GM20431 (cell line): Measurements from ENCODE around the gene LRP10.

Experiments
- in situ Hi-C: fragments of 300-500 bp; cut with MseI, MboI; formaldehyde crosslinking; loops from one replicate; pipeline ENCODE4 v1.15.0; 2020; ENCODE audit warnings: low sequenced_read_pairs; ENCODE audit not compliant: unreplicated experiment

Gene LRP10

DNA sequence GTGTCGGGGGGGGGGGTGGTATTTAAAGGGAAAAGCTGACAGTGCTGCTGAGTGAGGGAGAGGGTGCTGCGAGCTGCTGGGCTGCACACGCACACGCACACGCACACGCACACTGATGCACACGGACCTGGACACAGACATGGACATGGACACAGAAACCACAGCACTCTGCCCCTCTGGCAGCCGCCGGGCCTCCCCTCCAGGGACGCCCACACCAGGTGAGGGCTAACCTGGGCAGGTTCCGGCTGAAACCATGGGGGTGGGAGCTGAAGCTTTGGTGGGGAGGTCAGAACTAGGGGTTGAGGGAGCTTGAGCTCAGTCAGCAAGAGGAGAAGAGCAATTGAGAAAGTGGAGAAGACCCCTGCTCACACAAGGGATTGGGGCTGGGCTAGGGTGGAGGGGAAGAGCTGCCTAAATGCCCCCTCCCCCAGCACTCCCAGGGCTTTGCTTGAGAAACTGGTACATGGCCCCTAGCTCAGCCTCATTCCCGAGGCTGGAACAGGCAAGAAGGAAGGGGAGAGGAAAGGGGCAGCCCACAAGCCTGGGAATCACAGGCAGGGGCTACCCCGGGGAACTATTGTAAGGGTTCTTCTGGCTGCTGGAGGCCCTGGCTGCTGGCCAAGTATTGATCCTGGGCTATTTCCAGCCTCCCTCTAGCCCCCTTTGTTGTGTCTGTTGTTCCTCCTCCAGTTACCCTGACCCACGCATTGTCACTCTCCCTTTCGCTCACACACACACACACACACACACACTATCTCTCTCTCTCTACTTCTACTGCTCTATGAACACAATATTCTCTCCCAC lies 11.8 kb downstream of the LRP10 start, which contains the start of gene REM2:
TSS of gene REM2 (plus strand) at position 50 of the 804 bp plus-strand sequence. CDS start at position 116, 66 bp downstream.
- in situ Hi-C loops = no loop called here

DNA sequence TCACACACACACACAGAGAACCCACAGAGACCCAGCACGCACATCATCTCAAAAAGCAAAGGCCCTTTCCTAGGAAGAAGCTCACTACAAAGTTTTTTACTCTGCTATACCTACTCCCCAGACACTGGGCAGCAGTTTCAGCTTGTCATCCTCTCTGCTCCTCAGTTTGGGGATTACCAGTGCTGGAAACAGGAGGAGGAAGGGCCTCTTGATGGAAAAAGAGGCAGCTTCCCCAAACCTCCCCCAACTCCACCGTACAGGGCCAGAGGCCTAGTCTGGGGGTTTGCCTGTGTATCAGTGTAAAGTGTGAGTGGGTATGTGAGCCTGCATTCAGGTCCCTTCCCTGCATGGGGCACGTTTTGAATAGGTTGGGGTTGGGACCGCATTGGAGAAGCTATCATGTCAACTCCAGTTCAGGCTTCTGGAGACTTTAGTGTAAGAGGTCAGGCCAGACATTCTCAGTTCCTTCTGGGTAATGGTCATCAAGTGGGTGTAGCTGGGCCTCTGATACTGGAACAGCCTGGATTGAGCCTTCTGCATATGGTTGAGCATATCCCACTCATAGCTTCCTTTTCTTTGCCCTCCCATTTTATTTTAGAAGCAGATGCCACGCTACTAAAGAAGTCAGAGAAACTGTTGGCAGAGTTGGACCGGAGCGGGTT lies 12.7 kb downstream of the LRP10 start:
- in situ Hi-C loops = no loop called here

DNA sequence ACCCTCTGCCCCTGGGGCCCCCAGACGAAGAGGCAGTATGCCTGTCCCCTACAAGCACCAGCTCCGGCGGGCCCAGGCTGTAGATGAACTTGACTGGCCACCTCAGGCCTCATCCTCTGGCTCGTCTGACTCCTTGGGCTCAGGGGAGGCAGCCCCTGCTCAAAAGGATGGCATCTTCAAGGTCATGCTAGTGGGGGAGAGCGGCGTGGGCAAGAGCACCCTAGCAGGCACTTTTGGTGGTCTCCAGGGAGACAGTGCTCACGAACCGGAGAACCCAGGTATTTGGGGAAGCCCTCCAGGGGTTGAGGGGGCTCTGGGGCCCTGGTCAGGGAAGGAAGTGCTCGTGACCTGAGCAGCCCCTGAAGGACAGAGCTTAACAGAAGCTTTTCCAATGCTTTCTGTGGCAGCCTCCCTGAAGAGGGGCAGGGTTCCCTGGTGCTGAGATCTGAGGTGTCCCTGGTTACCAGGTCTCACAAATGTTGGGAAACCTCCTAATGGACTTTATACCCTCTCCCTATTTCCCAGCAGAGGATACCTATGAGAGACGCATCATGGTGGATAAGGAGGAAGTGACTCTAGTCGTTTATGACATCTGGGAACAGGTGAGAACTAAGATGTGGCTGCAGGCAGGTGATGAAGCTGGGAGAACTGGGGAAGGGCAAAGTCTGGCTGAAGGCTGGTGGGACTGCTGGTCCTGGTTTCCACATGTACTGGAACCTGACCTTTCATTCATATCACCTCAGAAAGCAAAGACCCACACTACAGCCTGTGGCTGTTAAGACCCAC lies 13.4 kb downstream of the LRP10 start:
- in situ Hi-C loops = no loop called here

DNA sequence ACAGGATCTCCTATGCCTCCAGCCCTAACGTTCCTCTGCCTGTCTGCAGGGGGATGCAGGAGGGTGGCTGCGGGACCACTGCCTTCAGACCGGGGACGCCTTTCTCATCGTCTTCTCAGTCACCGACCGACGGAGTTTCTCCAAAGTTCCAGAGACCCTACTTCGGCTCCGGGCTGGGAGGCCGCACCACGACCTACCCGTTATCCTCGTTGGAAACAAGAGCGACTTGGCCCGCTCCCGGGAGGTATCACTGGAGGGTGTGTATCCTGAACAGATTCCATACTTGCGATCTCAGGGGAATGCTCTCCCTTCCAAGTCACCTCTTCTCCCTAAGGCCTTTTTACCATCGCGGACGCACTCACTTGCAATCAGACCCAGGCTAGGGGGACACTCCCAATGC lies 14.4 kb downstream of the LRP10 start:
- in situ Hi-C loops = no loop called here

DNA sequence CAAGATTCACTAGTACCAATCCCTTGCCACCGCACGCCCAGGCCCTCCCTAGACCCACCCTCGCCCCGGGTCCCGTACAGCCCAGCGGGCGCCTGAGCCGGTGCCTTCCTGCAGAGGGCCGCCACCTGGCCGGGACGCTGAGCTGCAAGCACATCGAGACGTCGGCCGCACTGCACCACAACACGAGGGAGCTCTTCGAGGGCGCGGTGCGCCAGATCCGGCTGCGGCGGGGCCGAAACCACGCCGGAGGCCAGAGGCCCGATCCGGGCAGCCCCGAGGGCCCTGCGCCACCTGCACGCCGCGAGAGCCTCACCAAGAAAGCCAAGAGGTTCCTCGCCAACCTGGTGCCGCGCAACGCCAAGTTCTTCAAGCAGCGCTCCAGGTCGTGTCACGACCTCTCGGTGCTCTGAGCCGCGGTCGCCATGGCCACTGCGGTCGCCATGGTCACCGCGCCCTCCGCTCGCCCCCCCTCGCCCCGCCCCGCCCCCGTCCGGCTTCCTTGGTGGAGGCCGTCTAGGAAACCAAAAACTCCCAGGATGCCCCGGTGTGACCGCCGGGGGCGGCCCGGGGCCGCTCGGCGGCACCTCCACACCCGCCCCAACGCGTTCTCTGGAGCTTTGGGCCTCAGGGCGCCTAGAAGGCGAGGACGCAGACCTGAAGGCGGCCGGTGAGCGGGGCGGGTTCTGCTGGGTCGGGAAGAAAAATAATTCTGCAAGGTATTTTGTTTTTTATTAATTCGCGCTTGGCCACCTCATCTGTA lies 15.1 kb downstream of the LRP10 start:
- in situ Hi-C loops = no loop called here

DNA sequence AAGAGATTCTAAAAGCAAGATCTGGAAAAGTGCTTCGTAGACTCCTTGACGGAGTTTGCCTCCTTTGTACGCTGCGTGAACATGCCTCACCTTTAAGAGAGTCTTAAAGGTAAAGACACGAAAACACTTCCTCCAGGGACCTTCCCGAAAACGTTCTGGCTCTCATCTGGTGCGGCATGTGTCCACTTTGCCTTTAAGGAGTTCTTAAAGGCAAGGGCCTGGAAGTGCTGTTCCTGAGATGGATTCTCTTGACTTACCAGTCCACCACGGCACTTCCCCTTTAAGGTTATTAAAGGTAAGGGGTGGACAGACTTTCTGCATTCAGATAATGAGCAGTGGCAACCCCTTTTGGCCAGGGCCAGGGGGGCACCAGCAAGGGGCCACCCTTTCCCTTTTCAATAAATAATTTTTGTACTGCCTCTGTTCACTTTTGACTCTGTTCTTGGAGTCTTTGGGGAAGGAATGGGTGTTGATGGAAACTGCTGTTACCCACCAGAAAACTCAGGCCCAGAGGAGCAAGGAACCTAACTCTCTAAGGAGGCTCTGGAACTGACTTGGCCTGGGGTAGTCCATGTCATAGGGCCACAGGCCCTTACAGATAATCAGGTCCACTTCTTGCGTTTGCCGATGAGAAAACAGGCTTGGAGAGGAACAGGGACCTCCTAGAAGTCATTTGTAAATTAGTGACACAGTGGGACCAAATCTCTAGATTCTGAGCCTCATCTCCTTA lies 15.9 kb downstream of the LRP10 start:
- in situ Hi-C loops = no loop called here

DNA sequence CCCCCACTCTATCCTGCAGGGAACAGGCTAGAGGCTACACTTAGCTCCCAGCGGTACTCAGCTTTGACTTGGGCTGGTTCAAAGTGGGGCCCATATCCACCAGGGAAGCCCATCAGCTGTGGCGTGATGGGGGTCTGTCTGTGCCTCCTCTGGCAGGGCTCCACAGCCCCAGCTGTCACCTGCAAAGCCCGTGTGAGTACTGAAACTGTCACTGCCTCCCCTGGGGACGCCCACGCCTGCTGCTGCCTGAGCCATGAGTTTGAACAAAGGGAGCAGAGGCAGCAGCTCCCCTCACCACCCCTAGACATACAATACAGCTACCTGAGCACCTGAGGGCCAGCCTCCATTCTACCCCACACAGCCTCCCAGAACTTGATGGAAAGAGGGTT lies 16.4 kb downstream of the LRP10 start:
- in situ Hi-C loops = no loop called here

DNA sequence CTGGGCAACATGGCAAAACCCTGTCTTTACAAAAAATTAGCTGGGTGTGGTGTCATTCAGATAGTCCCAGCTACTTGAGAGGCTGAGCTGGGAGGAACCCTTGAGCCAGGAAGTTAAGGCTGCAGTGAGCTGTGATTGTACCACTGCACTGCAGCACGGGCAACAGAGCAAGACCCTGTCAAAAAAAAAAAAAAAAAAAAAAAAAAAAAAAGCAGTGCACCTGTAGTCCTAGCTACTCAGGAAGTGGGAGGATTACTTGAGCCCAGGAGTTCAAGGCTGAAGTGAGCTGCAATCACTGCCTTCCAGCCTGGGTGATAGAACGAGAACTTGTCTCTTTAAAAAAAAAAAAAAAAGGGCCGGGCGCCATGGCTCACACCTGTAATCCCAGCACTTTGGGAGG lies 17.1 kb downstream of the LRP10 start:
- in situ Hi-C loops = no loop called here

DNA sequence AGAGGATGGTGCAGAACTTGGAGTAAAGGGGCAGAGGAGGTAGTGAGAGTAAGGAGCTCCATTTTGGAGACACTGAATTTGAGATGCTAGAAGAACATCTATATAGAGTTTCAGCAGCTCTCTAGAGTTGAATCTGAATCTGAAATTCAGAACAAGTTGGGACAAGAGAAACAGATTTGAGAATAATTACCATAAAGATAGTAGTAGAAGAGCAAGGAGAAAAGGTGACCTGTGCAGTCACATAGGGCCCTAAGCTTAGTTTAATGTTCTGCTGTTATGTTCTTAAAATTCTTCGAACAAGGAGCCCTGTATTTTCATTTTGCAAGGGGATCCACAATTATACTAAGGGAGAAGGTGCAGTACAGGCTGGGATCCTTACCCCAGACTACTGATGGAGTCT lies 18.9 kb downstream of the LRP10 start:
- in situ Hi-C loops = no loop called here

DNA sequence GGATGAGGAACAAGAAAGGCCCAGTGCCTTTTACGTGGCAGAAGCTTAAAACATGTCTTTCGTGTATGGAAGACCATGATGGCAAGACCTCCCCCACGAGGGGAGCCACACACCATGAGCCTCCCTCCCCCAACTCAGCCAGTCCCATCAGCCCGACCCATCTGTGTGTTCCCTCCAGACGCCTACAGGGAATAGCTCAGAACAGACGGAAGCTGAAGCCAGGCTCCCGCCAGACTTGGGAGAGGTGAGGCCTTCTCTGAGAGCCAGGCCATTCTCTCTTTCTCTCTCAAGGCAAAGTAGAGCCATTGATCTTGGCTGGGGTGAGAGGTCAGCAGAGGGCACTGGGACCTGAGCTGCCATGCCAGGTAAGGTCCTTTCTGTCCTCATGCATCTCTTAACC lies 20.9 kb downstream of the LRP10 start:
- in situ Hi-C loops = no loop called here

DNA sequence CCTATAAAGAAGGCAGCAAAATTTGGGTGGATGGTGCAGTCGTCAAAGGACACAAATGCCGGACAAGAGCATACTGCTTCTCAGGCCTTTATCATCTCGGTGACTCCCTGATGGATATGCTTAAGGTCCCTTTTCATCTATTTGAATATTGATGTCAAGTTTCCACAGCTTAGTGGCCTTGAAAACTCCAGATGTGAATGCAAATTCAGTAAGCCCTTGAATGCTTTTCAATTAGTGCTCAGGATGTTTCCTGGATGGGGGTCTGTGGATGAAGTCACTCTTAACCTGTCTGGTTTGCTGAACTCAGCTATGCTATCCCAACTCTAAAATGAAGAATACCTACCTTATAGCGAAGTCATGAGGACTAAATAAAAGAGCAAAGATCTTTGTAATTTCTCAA lies 22.2 kb downstream of the LRP10 start:
- in situ Hi-C loops = no loop called here

DNA sequence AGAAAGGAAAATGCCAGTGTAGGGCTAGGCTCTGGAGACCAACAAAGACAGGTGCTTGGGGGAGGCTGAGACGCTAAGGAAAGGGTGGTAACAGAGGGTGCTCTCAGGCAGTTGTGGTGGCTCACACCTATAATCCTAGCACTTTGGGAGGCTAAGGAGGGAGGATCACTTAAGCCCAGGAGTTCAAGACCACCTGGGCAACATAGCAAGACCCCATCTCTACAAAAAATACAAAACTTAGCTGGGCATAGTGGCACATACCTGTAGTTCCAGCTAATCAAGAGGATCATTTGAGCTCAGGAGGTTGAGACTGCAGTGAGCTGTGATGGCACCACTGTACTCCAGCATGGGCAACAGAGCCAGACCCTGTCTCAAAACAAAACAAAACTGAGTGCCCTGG lies 23.9 kb downstream of the LRP10 start:
- in situ Hi-C loops = no loop called here

DNA sequence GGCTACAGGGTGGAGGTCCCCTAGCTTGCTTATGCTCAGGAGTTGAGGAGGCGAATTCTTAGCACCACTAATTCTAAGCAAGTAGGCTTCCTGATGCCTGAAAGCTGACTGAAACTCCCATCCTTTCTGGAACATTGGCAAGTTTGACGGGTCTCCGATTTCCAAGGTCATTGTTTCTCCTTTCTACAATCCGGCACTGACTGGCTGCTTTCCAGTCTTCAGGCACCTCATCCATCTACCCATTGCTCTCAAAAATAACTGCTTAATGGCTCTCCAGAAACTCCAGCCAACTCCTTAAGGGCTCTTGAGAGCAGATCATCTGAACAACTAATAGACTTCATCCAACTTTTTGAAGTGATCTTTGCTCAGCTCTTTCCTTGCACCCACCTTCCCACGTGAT lies 24.8 kb downstream of the LRP10 start:
- in situ Hi-C loops = no loop called here

DNA sequence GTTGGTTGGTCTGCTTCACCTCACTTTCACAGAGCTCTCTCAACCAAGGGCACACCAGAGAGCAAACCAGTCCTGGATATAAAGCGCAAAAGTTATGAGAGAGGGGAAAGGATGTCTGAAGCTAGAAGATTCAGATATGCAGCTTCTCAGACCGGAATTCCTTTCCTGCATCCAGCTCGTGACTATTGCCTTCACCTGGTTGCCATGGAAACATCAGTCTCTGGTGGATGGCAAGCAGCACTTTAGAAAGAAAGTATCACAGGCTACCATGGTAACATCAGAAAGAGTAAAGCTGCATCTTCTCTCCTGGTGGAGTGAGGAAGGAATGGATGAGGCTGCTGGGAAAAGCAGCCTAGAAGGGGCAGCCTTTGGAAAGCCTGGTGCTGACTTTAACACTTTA lies 25.2 kb downstream of the LRP10 start:
- in situ Hi-C loops = no loop called here

DNA sequence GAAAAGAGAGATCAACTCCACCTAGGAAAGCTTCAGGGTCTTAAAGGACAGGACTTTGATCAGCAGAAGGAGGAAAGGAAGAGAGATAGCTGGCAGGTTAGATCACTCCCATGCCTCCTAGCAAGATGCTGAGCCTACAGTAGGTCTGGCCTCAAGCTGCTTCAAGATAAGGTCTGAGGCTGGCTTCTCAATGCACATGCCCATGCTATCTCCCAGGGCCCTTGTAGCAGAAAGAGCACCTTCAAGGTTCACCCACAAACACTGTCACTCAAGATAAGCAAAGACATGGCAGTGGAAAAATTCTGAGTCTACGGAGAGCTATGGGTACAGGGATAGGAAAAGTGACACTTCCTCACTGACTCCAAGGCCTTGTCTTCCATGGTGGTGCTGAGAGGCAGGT lies 25.8 kb downstream of the LRP10 start:
- in situ Hi-C loops = no loop called here

DNA sequence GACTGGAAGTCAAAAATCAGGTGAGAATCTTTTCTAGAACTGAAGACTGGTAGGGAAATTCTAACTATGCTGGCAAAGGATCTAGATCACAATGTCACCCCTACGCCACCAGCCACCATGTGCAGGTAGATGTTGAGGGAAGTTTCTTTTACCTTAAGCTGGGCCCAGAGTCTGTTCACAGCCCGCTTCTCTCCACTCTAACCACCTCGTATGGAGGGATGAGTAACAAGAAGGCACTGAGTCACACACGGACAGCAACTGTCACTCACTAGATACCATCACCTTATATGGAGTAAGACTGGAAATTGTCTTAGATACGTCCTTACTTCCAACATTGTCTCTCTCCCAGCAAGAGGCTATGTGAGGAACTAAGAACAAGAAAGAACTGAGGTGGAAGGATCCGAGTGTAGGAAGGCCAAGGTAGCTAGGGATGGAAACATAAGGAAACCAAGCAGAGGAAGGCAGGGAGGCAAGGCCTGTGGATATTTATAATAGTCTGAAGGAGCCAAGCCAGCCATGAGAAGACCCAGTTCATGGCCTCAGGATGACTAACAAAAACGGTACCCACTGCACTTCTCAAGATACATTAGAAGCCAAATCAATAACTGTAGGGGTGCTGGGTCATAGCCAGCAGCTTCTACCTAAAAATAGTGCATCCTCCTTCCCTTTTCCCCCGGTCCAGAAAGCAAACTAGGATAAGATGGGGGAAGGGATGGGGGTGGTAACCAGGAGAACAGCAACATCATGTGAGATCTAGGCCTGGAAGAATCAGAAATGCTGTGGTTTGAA lies 27.0 kb downstream of the LRP10 start:
- in situ Hi-C loops = no loop called here

DNA sequence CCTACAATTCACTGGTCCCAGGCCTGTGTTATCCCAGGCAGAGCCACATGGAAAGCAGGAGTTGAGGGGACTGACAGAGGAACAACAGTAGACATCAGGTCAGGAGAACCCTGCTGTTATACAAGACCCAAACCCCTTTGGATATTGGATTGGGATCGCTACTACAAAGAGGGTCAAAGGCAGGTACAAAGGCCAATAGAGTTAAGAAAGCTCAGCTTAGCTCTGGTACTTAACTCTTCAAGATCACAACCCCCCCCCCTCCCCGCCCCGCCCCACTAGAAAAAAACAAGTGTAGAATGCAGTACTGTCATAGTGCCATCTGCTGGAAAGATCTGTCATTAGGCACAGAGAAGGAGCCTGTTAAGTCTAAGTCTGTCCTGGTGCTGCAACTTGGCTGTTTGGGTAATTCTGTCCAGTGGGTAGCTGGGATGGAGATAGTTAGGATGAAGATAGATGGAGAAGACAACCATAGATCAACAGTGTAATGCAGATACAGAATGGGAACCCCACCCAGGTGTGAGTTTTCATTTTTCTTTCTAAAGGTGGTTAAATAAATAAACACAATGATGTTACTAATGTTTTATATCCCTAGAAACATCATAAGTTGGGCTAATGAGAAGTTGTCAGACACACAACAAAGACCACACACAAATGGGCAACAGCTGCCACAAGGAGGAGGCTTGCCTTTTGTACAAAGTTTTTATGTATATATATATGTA lies 28.7 kb downstream of the LRP10 start:
- in situ Hi-C loops = no loop called here

DNA sequence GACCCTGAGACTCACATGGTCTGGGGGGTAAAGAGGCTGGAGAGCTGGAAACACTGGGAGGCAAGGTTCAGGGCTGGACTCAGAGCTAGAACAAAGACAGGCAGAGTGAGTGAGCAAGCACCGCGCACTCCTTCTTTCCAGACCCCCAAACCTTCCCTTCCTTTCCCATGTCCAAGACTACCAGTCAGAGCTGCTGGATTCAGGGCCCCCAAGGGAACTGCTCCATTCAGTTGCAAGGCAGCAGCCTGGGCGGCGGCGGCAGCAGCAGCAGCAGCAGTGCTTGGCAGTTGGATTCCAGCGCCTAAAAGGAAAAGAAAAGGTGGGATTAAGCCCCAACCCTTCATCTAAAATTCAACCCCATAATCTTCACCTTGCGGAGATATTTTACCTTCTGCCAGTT lies 30.3 kb downstream of the LRP10 start:
- in situ Hi-C loops = no loop called here
